AG09309 (cell line): Measurements from ENCODE around the gene CCDC78.

Experiments
- DNase-seq: peaks from one replicate; pipeline ENCODE4 v3.0.0-alpha.2; 2010; ENCODE audit warnings: low read depth
- H3K4me3 ChIP-seq: 2 replicates; pipeline ENCODE4 v1.5.1; 2011; ENCODE audit warnings: mild to moderate bottlenecking, low read depth, low read length, moderate library complexity; ENCODE audit not compliant: control insufficient read depth
- TF ChIP-seq, protein P1 (sequence below): IDR thresholded peaks from 2 replicates; pipeline ENCODE4 v1.5.1; 2011; ENCODE audit warnings: mild to moderate bottlenecking, low read depth, low read length, inconsistent platforms; ENCODE audit not compliant: insufficient read depth, control insufficient read depth; ENCODE audit errors: missing control alignments

The CCDC78 gene

DNA sequence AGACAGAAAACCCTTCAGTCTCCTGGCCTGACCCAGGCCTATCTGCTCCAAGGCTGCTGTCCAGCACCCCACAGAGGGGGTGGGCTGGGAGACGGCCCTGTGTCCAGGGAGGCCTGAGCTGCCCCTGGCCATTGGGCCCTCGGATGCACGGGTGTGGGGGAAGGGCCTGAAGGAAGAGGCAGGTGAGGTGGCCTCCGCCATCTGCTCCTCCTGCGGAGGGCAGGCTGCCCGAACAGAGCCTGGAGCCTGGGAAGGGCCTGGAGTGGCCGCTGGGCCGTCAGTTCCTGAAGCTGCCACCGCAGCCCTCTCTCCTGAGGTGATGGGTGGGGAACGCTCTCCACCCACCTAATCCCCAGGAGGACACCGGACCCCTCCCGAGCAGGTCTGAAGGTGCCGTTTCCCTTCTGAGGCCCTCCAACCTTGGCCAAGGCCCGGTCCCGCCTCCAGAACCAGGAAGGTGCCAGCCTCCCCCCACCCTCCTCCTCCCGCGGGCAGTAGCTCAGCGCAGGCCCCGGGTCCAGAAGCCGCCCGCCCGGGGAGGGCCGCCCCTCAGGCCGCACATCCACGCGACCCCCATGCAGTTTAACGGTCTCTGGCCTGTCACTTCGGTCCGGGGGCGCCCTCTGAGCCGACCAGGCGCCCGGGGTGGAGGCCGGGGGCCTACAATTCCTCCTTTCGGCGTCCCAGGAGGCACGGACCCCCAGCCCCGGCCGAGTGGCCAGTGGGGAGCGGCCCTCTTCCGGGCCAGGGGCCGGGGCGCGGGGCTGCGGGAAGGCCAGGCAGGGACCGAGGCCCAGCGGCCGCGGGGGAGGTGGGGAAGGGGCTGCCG is 21.5 kb downstream of the CCDC78 start:
- TF ChIP-seq, protein P1, sequence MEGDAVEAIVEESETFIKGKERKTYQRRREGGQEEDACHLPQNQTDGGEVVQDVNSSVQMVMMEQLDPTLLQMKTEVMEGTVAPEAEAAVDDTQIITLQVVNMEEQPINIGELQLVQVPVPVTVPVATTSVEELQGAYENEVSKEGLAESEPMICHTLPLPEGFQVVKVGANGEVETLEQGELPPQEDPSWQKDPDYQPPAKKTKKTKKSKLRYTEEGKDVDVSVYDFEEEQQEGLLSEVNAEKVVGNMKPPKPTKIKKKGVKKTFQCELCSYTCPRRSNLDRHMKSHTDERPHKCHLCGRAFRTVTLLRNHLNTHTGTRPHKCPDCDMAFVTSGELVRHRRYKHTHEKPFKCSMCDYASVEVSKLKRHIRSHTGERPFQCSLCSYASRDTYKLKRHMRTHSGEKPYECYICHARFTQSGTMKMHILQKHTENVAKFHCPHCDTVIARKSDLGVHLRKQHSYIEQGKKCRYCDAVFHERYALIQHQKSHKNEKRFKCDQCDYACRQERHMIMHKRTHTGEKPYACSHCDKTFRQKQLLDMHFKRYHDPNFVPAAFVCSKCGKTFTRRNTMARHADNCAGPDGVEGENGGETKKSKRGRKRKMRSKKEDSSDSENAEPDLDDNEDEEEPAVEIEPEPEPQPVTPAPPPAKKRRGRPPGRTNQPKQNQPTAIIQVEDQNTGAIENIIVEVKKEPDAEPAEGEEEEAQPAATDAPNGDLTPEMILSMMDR, result no peak
- no peak for DNase-seq
- no peak overlapping the region for H3K4me3 ChIP-seq

DNA sequence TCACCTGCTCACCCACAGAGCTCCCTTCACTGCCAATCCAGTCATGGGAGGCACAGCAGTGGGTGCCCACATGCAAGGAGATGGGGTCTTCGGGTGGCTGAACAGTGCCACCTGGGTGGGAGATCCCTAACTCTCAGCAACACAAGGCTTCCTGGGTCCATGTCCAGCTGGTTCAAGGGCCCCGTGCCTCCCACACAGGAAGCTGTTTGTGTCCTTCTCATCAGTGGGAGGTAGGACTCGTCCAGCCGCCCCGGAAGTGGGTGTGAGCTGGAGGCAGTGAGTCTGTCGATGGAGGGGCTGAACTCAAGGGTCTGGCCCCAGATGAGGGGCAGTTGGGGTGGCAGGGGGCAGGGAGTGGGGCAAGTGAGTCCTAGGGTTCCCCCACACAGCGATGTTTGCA is 22.2 kb downstream of the CCDC78 start:
- TF ChIP-seq, protein P1, result no peak
- no peak for DNase-seq
- no peak overlapping the region for H3K4me3 ChIP-seq

DNA sequence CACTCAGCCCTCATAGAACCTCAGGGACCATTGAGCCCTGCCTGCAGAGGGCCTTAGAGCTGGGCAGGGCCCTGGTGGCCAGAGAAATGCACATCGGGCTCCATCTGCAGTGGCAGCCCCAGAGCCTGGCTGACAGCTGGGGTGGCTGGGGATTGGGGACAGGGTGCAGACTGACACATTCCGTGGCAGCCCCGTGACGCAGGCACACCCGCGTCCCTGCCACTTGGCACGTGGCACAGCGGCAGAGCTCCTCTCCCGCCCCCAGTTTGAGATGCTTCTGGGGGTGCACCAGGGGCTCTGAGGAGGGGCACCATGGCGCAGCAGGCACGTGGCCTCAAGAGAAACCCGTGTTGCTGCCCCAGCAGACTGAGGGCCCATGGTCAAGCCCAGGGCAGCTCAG is 22.8 kb downstream of the CCDC78 start:
- H3K4me3 ChIP-seq, result no peak overlapping the region
- no peak for DNase-seq
- TF ChIP-seq, protein P1, result no peak

DNA sequence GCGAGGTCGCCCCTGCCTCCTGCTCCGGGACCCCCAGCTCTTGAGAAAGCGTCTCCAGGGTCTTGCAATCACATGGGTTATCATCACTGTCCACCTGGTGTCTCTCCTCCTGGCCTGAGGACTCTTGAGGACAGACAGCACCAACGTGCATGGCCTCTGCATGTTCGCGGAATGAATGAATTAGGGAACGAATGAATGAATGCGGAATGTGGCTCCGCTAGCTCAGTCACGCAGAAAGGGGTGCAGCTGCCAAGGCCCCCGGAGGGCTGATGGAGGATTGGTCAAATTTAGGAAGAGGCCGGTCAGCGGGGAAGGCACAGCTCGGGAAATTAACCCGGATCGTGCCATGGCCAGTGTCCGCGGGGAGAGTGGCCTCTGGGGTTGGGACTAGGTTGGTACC is 23.9 kb downstream of the CCDC78 start:
- TF ChIP-seq, protein P1, result no peak
- no peak for DNase-seq
- H3K4me3 ChIP-seq, result no peak overlapping the region

DNA sequence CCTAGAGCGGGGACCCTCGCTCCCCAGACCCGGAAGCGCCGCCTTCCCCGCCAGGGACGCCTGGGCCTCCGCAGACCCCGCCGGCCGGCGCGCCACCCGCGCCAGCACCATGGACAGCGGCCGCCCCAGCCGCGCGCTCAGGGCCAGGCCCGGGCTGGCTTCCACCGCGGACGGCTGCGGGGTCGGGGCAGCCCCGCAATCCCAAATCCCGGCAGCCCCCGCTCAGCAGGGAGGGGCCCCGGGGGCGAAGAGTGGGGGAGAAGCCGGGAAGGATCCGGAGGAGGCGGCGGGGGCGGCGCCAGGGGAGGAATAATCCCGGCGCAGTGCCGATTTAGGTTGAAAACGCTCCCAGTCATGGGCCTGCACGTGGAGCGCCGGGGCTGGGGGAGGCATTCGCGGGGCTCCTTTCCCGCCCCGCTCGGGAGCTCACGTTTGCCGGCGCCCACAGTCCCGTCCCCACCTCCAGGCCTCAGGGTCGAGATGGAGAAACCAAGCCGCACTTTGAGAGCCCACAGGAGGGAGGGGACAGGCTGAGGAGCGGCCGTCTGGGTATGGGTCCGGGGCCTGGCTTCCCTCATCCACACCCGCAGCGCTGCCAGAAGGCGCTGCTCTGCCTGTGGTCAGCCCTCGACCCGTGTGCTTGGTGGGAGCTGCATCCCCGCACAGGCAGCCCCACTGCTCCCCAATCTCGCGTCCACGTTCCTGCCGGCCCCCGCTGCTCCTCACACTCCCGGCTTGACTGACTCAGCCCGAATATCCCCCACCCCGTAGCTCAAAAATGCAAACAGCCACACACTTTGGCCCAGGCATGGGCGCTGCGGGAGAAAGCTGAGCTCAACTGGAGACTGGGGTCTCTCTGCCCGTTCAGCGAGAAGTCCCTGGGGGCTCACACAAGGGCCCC is 25.3 kb downstream of the CCDC78 start:
- H3K4me3 ChIP-seq, result no peak overlapping the region
- DNase-seq, result no peak

More for the DNA sequence above, 25.3 kb downstream of the CCDC78 start:
- TF ChIP-seq, protein P1, result no peak
